DND-41 (cell line): ENCODE results near the gene DSC1.

Source experiments
- ATAC-seq: fragments of 200-7000 bp; cut with Tn5 transposase; 3 replicates; pipeline ENCODE4 v1.9.1; 2021; ENCODE audit warnings: low read depth; ENCODE audit not compliant: insufficient read depth
- DNase-seq: peaks from one replicate; pipeline ENCODE4 v3.0.0-alpha.2; 2020
- H2AFZ ChIP-seq: 2 replicates; pipeline ENCODE4 v1.6.0; 2012; ENCODE audit warnings: low read depth, low read length
- H3K27ac ChIP-seq: 2 replicates; pipeline ENCODE4 v1.5.1; 2012; ENCODE audit warnings: low read length, inconsistent platforms
- H3K27me3 ChIP-seq: fragments of 200-600 bp; sonication (generic); 2 replicates; pipeline ENCODE4 v1.6.0; 2012; ENCODE audit warnings: low read length, mild to moderate bottlenecking, inconsistent platforms; ENCODE audit not compliant: insufficient read depth, poor library complexity
- H3K36me3 ChIP-seq: 2 replicates; pipeline ENCODE4 v1.5.1; 2012; ENCODE audit warnings: low read length, inconsistent platforms; ENCODE audit not compliant: insufficient read depth
- H3K4me1 ChIP-seq: 2 replicates; pipeline ENCODE4 v1.5.1; 2012; ENCODE audit warnings: mild to moderate bottlenecking, low read length; ENCODE audit not compliant: insufficient read depth
- H3K4me2 ChIP-seq: 2 replicates; pipeline ENCODE4 v1.6.0; 2012; ENCODE audit warnings: mild to moderate bottlenecking, moderate library complexity, low read length, inconsistent platforms; ENCODE audit not compliant: insufficient read depth
- H3K4me3 ChIP-seq, 2 experiments: fragments of 200-600 bp in 1 of 2; shearing (Covaris generic) in 1 of 2; 2 replicates each; pipeline ENCODE4 v1.5.1; 2012 to 2016; ENCODE audit warnings: inconsistent platforms in 2 of 2, low read length in 2 of 2, mild to moderate bottlenecking in 2 of 2, low read depth in 1 of 2, moderate library complexity in 1 of 2
- H3K79me2 ChIP-seq: 2 replicates; pipeline ENCODE4 v1.6.0; 2012; ENCODE audit warnings: low read length, inconsistent platforms; ENCODE audit not compliant: insufficient read depth
- H3K9ac ChIP-seq: 2 replicates; pipeline ENCODE4 v1.6.0; 2012; ENCODE audit warnings: low read depth, mild to moderate bottlenecking, inconsistent platforms, low read length, moderate library complexity
- H3K9me3 ChIP-seq: 2 replicates; pipeline ENCODE4 v1.5.1; 2012; ENCODE audit warnings: low read length, moderate library complexity, mild to moderate bottlenecking, inconsistent platforms; ENCODE audit not compliant: insufficient read depth, severe bottlenecking
- H4K20me1 ChIP-seq: 2 replicates; pipeline ENCODE4 v1.6.0; 2012; ENCODE audit warnings: low read length; ENCODE audit not compliant: insufficient read depth
- EZH2 ChIP-seq: IDR thresholded peaks from 3 replicates; pipeline ENCODE4 v1.6.1; 2012; ENCODE audit warnings: borderline replicate concordance, low read depth, mild to moderate bottlenecking, moderate library complexity, low read length, inconsistent platforms; ENCODE audit not compliant: severe bottlenecking
- TF ChIP-seq, protein P1 (sequence below): IDR thresholded peaks from 2 replicates; pipeline ENCODE4 v1.5.1; 2012; ENCODE audit warnings: borderline replicate concordance, low read length, moderate library complexity, mild to moderate bottlenecking; ENCODE audit not compliant: poor library complexity, severe bottlenecking; ENCODE audit errors: extremely low read depth

DSC1 gene

DNA sequence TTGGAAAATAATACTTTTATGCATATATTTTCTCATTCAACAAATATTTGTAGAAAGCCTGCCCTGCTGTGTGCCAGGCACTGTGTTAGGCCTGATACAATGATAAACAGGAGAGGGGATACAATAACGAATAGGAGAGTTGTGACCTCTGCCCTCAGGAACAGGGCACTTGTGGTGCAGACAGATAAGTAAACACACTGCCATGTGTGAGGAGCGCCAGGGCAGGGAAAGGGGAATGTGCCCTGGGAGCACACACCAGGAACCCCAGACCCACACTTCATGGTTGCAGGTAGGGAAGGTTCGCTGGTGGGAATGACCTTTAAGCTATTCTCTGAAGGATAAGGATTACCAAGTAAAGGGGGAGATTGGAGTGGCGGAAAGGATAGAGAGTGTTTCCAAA lies 42.2 kb upstream of the DSC1 start:
- Histone ChIP-seq H3K9me3 (no peaks in the 10 kb centered on the region), H3K36me3 (no peaks in the 10 kb centered on the region), H4K20me1 (no peaks in the 10 kb centered on the region), H3K4me2 (no peak overlapping the region), H3K4me3 (no peak overlapping the region), H3K9ac (no peak overlapping the region), H3K27ac (no peak overlapping the region), H2AFZ (no peak overlapping the region), H3K79me2 (no peaks in the 10 kb centered on the region), H3K27me3 (no peaks in the 10 kb centered on the region), H3K4me1 (no peaks in the 10 kb centered on the region)
- ATAC-seq (no peak), DNase-seq (no peak)
- TF ChIP-seq, protein P1, sequence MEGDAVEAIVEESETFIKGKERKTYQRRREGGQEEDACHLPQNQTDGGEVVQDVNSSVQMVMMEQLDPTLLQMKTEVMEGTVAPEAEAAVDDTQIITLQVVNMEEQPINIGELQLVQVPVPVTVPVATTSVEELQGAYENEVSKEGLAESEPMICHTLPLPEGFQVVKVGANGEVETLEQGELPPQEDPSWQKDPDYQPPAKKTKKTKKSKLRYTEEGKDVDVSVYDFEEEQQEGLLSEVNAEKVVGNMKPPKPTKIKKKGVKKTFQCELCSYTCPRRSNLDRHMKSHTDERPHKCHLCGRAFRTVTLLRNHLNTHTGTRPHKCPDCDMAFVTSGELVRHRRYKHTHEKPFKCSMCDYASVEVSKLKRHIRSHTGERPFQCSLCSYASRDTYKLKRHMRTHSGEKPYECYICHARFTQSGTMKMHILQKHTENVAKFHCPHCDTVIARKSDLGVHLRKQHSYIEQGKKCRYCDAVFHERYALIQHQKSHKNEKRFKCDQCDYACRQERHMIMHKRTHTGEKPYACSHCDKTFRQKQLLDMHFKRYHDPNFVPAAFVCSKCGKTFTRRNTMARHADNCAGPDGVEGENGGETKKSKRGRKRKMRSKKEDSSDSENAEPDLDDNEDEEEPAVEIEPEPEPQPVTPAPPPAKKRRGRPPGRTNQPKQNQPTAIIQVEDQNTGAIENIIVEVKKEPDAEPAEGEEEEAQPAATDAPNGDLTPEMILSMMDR, result no peak
- TF ChIP-seq EZH2, result no peak

DNA sequence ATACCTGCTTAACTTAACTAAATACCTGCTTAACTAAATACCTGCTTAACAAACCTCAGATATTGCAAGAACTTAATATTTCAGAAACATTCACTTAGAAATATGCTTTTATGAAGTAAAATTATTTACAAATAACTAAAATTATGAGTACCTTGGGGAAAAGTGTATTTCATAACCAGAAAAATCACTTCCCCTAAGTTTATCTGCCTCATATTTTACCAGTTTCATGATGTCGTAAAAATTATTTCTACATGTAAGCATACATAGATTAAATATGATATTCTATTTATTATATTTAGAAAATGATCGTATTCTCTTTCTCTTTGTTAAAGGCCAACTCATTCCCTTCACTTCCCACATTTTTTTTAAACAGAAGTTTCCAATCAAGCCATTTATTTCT lies 41.5 kb upstream of the DSC1 start:
- H3K9ac ChIP-seq, result no peak overlapping the region
- no peaks in the 10 kb centered on the region for H3K4me1 ChIP-seq
- no peak overlapping the region for H3K4me2 ChIP-seq

DNA sequence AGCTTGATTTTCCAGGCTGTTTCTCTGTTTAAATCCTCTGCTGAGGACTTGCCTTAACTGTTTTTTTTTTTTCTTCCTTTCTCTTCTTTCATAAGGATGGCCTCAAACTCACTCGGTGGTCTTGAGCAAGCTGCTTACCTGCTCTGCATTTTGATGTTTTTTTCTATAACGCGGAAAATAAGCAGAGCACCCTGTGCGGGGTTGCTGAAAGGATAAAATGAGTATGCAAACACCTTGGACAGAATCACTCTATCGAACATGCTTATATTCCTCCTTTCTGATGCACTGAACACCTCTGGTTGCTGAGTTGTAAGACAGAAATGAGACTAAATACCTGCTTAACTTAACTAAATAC lies 41.1 kb upstream of the DSC1 start:
- no peak overlapping the region for H3K4me3 ChIP-seq

More for the DNA sequence above, 41.5 kb upstream of the DSC1 start:
- no peaks in the 10 kb centered on the region for H3K36me3 ChIP-seq
- DNase-seq, result no peak
- H2AFZ ChIP-seq, result no peak overlapping the region
- H3K4me3 ChIP-seq, result no peak overlapping the region
- H3K79me2 ChIP-seq, result no peaks in the 10 kb centered on the region
- no peak overlapping the region for H3K27ac ChIP-seq
- no peaks in the 10 kb centered on the region for H3K27me3 ChIP-seq
- H3K9me3 ChIP-seq, result no peaks in the 10 kb centered on the region
- no peak for ATAC-seq
- H4K20me1 ChIP-seq, result no peaks in the 10 kb centered on the region
- no peak for TF ChIP-seq EZH2
- TF ChIP-seq, protein P1, result no peak

More for the DNA sequence above, 41.1 kb upstream of the DSC1 start:
- no peak overlapping the region for H3K4me2 ChIP-seq
- ATAC-seq, result no peak
- no peaks in the 10 kb centered on the region for H3K9me3 ChIP-seq
- no peak for DNase-seq
- H3K9ac ChIP-seq, result no peak overlapping the region
- no peaks in the 10 kb centered on the region for H3K4me1 ChIP-seq
- H2AFZ ChIP-seq, result no peak overlapping the region
- H3K79me2 ChIP-seq, result no peaks in the 10 kb centered on the region
- TF ChIP-seq, protein P1, result no peak
- no peak for TF ChIP-seq EZH2
- no peak overlapping the region for H3K27ac ChIP-seq
- no peaks in the 10 kb centered on the region for H4K20me1 ChIP-seq
- H3K36me3 ChIP-seq, result no peaks in the 10 kb centered on the region
- no peaks in the 10 kb centered on the region for H3K27me3 ChIP-seq
